NCI-H2227 (cell line): ENCODE measurements around the gene ATE1.
"Not testable (repeated sequence)": the region's sequence is repeated elsewhere in the genome, so short reads cannot be mapped to it uniquely, and the experiment has no call there.

Source experiments
- DNase-seq: peaks from one replicate; lab custom pipeline; 2025; ENCODE audit not compliant: unreplicated experiment; lab: John Stamatoyannopoulos, UW

Gene ATE1

GRCh38 chr10:121833387-121833786 lies 94.4 kb downstream of the ATE1 start:
- no peak for DNase-seq

GRCh38 chr10:121832647-121833046 lies 95.2 kb downstream of the ATE1 start:
- no peak for DNase-seq

- DNase-seq: peak; percentile 40
Observed at GRCh38 chr10:121831777-121832176, 96.1 kb downstream of the ATE1 start.

- DNase-seq: peak; percentile 8
Observed at GRCh38 chr10:121831237-121831636, 96.6 kb downstream of the ATE1 start.

- DNase-seq: no peak
Observed at GRCh38 chr10:121830101-121830500, 97.7 kb downstream of the ATE1 start.

- DNase-seq: no peak
Observed at GRCh38 chr10:121828045-121828444, 99.8 kb downstream of the ATE1 start.

- DNase-seq: not testable (repeated sequence)
Observed at GRCh38 chr10:121826773-121827172, 101.1 kb downstream of the ATE1 start.

- peak; percentile 33 for DNase-seq
Observed at GRCh38 chr10:121823993-121824463, 103.8 kb downstream of the ATE1 start.

- no peak for DNase-seq
Observed at GRCh38 chr10:121822724-121823123, 105.1 kb downstream of the ATE1 start.

GRCh38 chr10:121822180-121822579 lies 105.7 kb downstream of the ATE1 start:
- DNase-seq: no peak

GRCh38 chr10:121819049-121819448 lies 108.8 kb downstream of the ATE1 start:
- DNase-seq: no peak

GRCh38 chr10:121818599-121818998 lies 109.2 kb downstream of the ATE1 start:
- DNase-seq: no peak

GRCh38 chr10:121816197-121816596 lies 111.6 kb downstream of the ATE1 start:
- no peak for DNase-seq

- DNase-seq: no peak
Observed at GRCh38 chr10:121813857-121814256, 114.0 kb downstream of the ATE1 start.

GRCh38 chr10:121813211-121813815 lies 114.5 kb downstream of the ATE1 start:
- DNase-seq: no peak

- DNase-seq: no peak
Observed at GRCh38 chr10:121812031-121812430, 115.8 kb downstream of the ATE1 start.

GRCh38 chr10:121811386-121811785 lies 116.4 kb downstream of the ATE1 start:
- DNase-seq: no peak

- no peak for DNase-seq
Observed at GRCh38 chr10:121808835-121809234, 119.0 kb downstream of the ATE1 start.

- DNase-seq: peak; percentile 7
Observed at GRCh38 chr10:121804460-121804859, 123.4 kb downstream of the ATE1 start.

GRCh38 chr10:121803611-121804010 lies 124.2 kb downstream of the ATE1 start:
- DNase-seq: no peak

- DNase-seq: no peak
Observed at GRCh38 chr10:121800831-121801230, 127.0 kb downstream of the ATE1 start.

GRCh38 chr10:121800146-121800545 lies 127.7 kb downstream of the ATE1 start:
- DNase-seq: no peak

GRCh38 chr10:121797490-121797889 lies 130.3 kb downstream of the ATE1 start:
- DNase-seq: no peak
